H1 (cell line): ENCODE results near the gene COL4A2. TPM values are rescaled to one million over a fixed set of nuclear protein-coding genes. Genes with fewer than 3 reads are reported as not detected.

Experiments used
- CBX8 ChIP-seq: fragments of 300-800, 300-1000 bp; sonication (generic); IDR thresholded peaks from 2 replicates; pipeline ENCODE4 v1.7.1; 2016; ENCODE audit warnings: low read depth, low read length, borderline replicate concordance
- EP300 ChIP-seq, 2 experiments: IDR thresholded peaks; 1 replicate in 1 of 2; 2 replicates in 1 of 2; pipeline ENCODE4 v1.6.1; 2011 to 2012; ENCODE audit warnings: low read depth in 2 of 2, low read length in 2 of 2, mild to moderate bottlenecking in 2 of 2, borderline replicate concordance in 1 of 2, inconsistent platforms in 1 of 2, moderate library complexity in 1 of 2
- NANOG ChIP-seq: IDR thresholded peaks from 2 replicates; pipeline ENCODE4 v1.6.1; 2011; ENCODE audit warnings: low read length, low read depth, mild to moderate bottlenecking, inconsistent platforms; ENCODE audit not compliant: insufficient read depth, poor library complexity, severe bottlenecking
- RAD21 ChIP-seq, 2 experiments: IDR thresholded peaks in 1 of 2; conservative IDR thresholded peaks in 1 of 2; 2 replicates each; pipeline ENCODE4 v1.6.1; 2011; ENCODE audit warnings: low read depth in 2 of 2, low read length in 2 of 2, improper control_type of control experiment in 1 of 2, inconsistent platforms in 1 of 2, mild to moderate bottlenecking in 1 of 2, moderate library complexity in 1 of 2
- RXRA ChIP-seq: IDR thresholded peaks from 2 replicates; pipeline ENCODE4 v1.6.1; 2011; ENCODE audit warnings: low read depth, mild to moderate bottlenecking, low read length, moderate library complexity; ENCODE audit not compliant: insufficient read depth
- SAP30 ChIP-seq: fragments of 300-600 bp; sonication (generic); IDR thresholded peaks from 2 replicates; pipeline ENCODE4 v1.7.1; 2012; ENCODE audit warnings: low read length, moderate library complexity, mild to moderate bottlenecking, inconsistent platforms; ENCODE audit not compliant: insufficient read depth, insufficient replicate concordance
- TAF7 ChIP-seq: optimal IDR thresholded peaks from 2 replicates; pipeline ENCODE3; 2011; ENCODE audit warnings: low read depth, mild to moderate bottlenecking, inconsistent platforms, low read length, moderate library complexity, borderline replicate concordance
- USF2 ChIP-seq: IDR thresholded peaks from 2 replicates; pipeline ENCODE4 v1.6.1; 2011; ENCODE audit warnings: low read length, improper control_type of control experiment
- ZNF274 ChIP-seq: IDR thresholded peaks from 2 replicates; pipeline ENCODE4 v1.7.0; 2012; ENCODE audit warnings: low read length, borderline replicate concordance; ENCODE audit errors: extremely low read depth
- polyA plus RNA-seq, 7 experiments: library from polyadenylated mRNA; depleted of rRNA in 3 of 7; stranded (reverse) in 5 of 7; unstranded in 2 of 7; fragments of >200 nt in 5 of 7; fragments of 200-250 nt in 2 of 7; gene quantifications; 1 replicate in 5 of 7; 2 replicates in 1 of 7; 4 replicates in 1 of 7; pipeline versions ENCODE4 v1.2.1 to v1.2.3, GENCODE V29; 2011 to 2013; ENCODE audit warnings: missing spikeins in 2 of 7, mixed read lengths in 2 of 7
- total RNA-seq: library from RNA; stranded (reverse); fragmentation: NEBNext Ultra II Directional; extraction: Animal tissue kit (Norgen Biotek cat#: 25700); gene quantifications from 2 replicates; pipeline ENCODE4 v1.2.1, GENCODE V29; 2021

Gene COL4A2
- total and polyA plus RNA-seq, 2 of the 8 experiments (the other 6 are each of a cell fraction or from before 2014, with no cell fraction given) = 80.4 to 87.3 TPM

GRCh38 chr13:110392510-110393240 lies 85.6 kb downstream of the COL4A2 start (continued):
- no peak for TF ChIP-seq USF2
- TF ChIP-seq RXRA = no peak
- TF ChIP-seq TAF7 = no peak
- no peak for TF ChIP-seq EP300 (IDR thresholded peaks at IDR 0.05; ENCODE audit: borderline replicate concordance in 1 of 2, low read depth in 2 of 2, low read length in 2 of 2)
- no peak for TF ChIP-seq NANOG
- TF ChIP-seq ZNF274 = no peak
- TF ChIP-seq RAD21 (IDR thresholded peaks at IDR 0.05 in 1 of 2, conservative IDR thresholded peaks at IDR 0.05 in 1 of 2; ENCODE audit: low read depth in 2 of 2, low read length in 2 of 2) = no peak
- TF ChIP-seq CBX8 = no peak
- TF ChIP-seq SAP30 = no peak
